AG04449 (cell line): ENCODE results near the gene SMC5.

ENCODE experiments used
- CTCF ChIA-PET: fragments of 350-600 bp; formaldehyde crosslinking; extraction: SDS; loops from one replicate; lab custom pipeline; 2021; ENCODE audit warnings: antibody characterized with exemption; lab: Yijun Ruan, JAX
- POLR2A ChIA-PET: fragments of 400-600, 350-600 bp; formaldehyde crosslinking; extraction: SDS; loops from one replicate; lab custom pipeline; 2020; ENCODE audit warnings: antibody characterized with exemption, inconsistent platforms; lab: Yijun Ruan, JAX
- DNase-seq: peaks from one replicate; pipeline ENCODE4 v3.0.0-alpha.2; 2010; ENCODE audit warnings: low read depth, low spot score
- H3K4me3 ChIP-seq: 2 replicates; pipeline ENCODE4 v1.5.1; 2011; ENCODE audit warnings: low read depth, mild to moderate bottlenecking, control low read depth, low read length
- TF ChIP-seq, protein P1 (sequence below): IDR thresholded peaks from one replicate; pipeline ENCODE4 v1.5.1; 2011; ENCODE audit warnings: mild to moderate bottlenecking, moderate library complexity, low read length, control low read depth, inconsistent platforms; ENCODE audit not compliant: insufficient read depth; ENCODE audit errors: missing control alignments

The SMC5 gene

DNA sequence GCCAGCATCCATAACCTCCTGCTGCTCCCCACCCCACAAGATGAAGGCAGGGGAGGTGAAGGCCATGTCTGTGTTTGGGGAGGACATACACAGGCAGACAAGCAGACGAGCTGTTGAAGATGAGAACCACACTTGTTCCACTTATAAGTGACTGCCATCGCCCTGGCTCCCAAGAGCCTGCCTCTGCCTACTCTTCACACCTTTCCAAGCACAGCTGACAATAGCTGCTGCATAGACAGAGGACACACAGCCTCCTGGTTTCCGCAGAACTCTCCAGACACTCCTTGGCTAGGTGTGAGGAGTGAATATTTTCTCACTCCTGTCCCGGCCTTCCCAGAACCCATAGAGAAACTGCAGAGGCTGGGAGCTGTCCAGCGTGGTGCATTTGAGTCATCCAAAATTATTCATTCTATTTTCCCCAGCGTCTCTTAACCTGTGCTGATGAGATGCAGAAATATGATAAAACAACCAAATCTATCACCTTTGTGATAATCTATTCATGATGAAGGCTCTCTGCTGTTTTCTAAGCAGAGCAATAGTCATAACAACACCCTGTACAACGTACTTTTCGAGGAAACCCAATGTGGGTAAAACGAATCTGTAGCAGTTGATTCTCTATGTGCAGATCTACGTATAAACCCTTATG lies 131.0 kb downstream of the SMC5 start:
- ChIA-PET CTCF (interaction anchor here (1.1 to 2.2 kb wide), 7 partner anchors 9 to 213 kb away, joined by 3 to 9 read pairs (median 5); no protein-coding TSS in a partner anchor), POLR2A (no interaction called here)
- H3K4me3 ChIP-seq: no peak overlapping the region
- TF ChIP-seq, protein P1, sequence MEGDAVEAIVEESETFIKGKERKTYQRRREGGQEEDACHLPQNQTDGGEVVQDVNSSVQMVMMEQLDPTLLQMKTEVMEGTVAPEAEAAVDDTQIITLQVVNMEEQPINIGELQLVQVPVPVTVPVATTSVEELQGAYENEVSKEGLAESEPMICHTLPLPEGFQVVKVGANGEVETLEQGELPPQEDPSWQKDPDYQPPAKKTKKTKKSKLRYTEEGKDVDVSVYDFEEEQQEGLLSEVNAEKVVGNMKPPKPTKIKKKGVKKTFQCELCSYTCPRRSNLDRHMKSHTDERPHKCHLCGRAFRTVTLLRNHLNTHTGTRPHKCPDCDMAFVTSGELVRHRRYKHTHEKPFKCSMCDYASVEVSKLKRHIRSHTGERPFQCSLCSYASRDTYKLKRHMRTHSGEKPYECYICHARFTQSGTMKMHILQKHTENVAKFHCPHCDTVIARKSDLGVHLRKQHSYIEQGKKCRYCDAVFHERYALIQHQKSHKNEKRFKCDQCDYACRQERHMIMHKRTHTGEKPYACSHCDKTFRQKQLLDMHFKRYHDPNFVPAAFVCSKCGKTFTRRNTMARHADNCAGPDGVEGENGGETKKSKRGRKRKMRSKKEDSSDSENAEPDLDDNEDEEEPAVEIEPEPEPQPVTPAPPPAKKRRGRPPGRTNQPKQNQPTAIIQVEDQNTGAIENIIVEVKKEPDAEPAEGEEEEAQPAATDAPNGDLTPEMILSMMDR: no peak
- no peak for DNase-seq

DNA sequence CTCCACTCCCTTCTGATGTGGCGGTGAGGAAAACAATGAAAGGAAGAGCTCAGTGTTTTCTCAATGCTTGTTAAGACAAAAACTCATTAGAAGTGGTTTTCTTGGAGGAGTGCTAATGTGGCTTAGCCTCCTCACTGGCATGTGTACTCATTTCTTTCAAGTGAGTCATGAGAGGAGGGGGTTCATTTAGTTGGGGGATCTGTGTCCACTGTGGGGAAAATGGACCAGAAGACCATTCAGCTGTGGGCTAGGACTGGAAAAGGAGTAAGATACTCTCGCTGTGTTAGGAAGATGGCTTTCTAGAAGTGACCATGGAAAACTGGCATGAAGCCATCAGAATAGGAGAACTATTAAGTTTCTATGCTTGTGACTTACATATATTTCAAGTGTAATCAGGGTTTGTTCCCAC lies 132.2 kb downstream of the SMC5 start:
- no peak for DNase-seq
- ChIA-PET POLR2A (interaction anchor here (1.1 kb wide), 1 partner anchor 28 kb away, joined by 3 read pairs; no protein-coding TSS in a partner anchor), CTCF (interaction anchor here (0.8 to 2.2 kb wide), 6 partner anchors 8 to 211 kb away, joined by 3 to 9 read pairs (median 4); no protein-coding TSS in a partner anchor)
- TF ChIP-seq, protein P1: no peak
- no peak overlapping the region for H3K4me3 ChIP-seq

DNA sequence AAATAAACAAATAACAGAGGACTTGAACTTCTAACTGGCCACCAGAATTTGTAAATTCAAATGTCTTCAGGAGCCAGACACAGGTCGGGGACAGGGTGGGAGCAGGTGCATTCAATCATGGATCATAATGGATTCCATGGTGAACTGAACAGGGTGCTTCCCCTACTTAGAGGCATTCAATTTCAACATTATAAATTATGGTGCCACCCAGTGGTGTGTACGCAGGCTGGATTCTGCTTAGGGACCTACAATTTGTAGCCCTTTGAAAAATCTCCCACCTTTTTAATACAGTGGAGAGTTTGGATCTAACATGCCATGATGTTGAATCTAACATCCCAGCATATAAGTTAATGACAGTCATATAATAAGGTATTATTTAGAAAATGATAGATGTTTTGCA lies 133.4 kb downstream of the SMC5 start:
- ChIA-PET POLR2A (interaction anchor here (1.1 kb wide), 1 partner anchor 27 kb away, joined by 3 read pairs; no protein-coding TSS in a partner anchor), CTCF (interaction anchor here (1.1 kb wide), 1 partner anchor 11 kb away, joined by 5 read pairs; no protein-coding TSS in a partner anchor)
- no peak overlapping the region for H3K4me3 ChIP-seq
- TF ChIP-seq, protein P1: no peak
- DNase-seq: no peak

DNA sequence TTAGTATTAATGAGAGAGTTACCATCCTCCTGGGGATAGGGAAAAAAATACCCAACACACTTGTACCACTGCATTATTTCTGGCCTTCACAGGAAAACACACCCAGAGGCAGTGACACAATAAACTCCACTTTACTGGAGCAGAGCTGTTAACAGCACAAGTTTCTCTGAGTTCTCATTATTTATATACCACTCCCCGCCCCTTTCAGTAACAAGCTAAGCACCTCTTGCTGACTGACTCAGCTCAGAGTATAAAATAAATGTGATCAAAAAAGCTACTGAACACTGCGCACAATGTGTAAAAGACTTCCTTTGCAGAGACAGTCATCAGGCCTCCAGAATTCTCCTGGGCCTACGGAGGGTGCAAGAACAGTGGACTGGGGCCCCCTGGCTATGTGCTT lies 134.1 kb downstream of the SMC5 start:
- no peak overlapping the region for H3K4me3 ChIP-seq
- TF ChIP-seq, protein P1: no peak
- POLR2A ChIA-PET: no interaction called here
- DNase-seq: no peak
- CTCF ChIA-PET: interaction anchor here (0.8 to 1.6 kb wide), 3 partner anchors 10 to 199 kb away, joined by 3 to 5 read pairs (median 4); no protein-coding TSS in a partner anchor

DNA sequence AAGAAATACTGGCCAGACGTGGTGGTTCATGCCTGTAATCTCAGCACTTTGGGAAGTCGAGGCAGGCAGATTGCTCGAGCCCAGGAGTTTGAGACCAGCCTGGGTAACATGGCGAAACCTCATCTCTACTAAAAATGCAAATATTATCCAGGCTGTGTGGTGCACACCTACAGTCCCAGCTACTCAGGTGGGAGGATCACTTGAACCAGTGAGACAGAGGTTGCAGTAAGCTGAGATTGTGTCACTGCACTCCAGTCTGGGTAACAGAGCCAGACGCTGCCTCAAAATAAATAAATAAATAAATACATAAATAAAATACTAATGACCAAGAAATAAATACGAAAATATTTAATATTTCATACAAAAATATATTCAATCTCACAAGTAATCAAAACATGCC lies 136.9 kb downstream of the SMC5 start:
- POLR2A ChIA-PET: no interaction called here
- CTCF ChIA-PET: no interaction called here
- TF ChIP-seq, protein P1: no peak

DNA sequence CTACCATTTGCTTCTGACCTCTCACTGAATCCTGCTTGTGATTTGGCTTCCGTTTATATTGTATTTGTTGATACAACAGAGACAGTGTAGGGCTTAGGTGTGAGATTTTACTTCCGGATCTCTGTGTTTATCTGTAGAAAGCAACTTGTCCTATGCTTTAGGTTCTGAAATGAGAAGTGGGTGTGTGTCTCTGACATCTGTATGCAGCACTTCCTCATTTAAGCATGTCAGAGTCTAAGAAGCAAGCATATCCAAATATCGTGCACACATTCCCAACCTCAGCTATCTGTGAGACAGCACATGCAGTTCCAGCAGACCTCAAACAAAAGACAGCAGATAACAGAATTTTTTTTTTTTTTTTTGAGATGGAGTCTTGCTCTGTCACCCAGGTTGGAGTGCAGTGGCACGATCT lies 139.4 kb downstream of the SMC5 start:
- CTCF ChIA-PET: interaction anchor here (2.0 to 2.3 kb wide), 2 partner anchors 8 to 204 kb away, joined by 9 read pairs; no protein-coding TSS in a partner anchor

More for the DNA sequence above, 136.9 kb downstream of the SMC5 start:
- no peak for DNase-seq
- H3K4me3 ChIP-seq: no peak overlapping the region

More for the DNA sequence above, 139.4 kb downstream of the SMC5 start:
- TF ChIP-seq, protein P1: no peak
- DNase-seq: no peak
- no peak overlapping the region for H3K4me3 ChIP-seq
- POLR2A ChIA-PET: no interaction called here
